GM21529 (cell line): ENCODE results near the gene TAF4B.
"Not testable (repeated sequence)": the region's sequence is repeated elsewhere in the genome, so short reads cannot be mapped to it uniquely, and the experiment has no call there.

Experiments used
- ATAC-seq: cut with Tn5 transposase; IDR thresholded peaks from one replicate; pipeline ENCODE4 v1.9.1; 2021; ENCODE audit not compliant: unreplicated experiment

Gene TAF4B

GRCh38 chr18:26301681-26302080, 75.4 kb downstream of the TAF4B start:
- ATAC-seq, result no peak

- not testable (repeated sequence) for ATAC-seq
Measured at GRCh38 chr18:26303222-26303621, 77.0 kb downstream of the TAF4B start.

GRCh38 chr18:26304511-26304910, 78.3 kb downstream of the TAF4B start:
- ATAC-seq, result no peak

- peak; percentile 77 for ATAC-seq
Measured at GRCh38 chr18:26307161-26307773, 81.0 kb downstream of the TAF4B start.

- no peak for ATAC-seq
Measured at GRCh38 chr18:26309281-26309680, 83.0 kb downstream of the TAF4B start.

GRCh38 chr18:26312199-26312598, 86.0 kb downstream of the TAF4B start:
- ATAC-seq, result no peak

GRCh38 chr18:26317398-26317797, 91.2 kb downstream of the TAF4B start:
- no peak for ATAC-seq

- ATAC-seq, result no peak
Measured at GRCh38 chr18:26320686-26321085, 94.4 kb downstream of the TAF4B start.

- no peak for ATAC-seq
Measured at GRCh38 chr18:26322890-26323653, 96.8 kb downstream of the TAF4B start.

- ATAC-seq, result no peak
Measured at GRCh38 chr18:26325771-26326170, 99.5 kb downstream of the TAF4B start.

- no peak for ATAC-seq
Measured at GRCh38 chr18:26327062-26327461, 100.8 kb downstream of the TAF4B start.

- no peak for ATAC-seq
Measured at GRCh38 chr18:26332991-26333390, 106.7 kb downstream of the TAF4B start.

GRCh38 chr18:26335156-26335555, 108.9 kb downstream of the TAF4B start:
- no peak for ATAC-seq

GRCh38 chr18:26335571-26336487, 109.6 kb downstream of the TAF4B start:
- no peak for ATAC-seq

- ATAC-seq, result no peak
Measured at GRCh38 chr18:26336572-26336971, 110.3 kb downstream of the TAF4B start.

GRCh38 chr18:26342646-26343045, 116.4 kb downstream of the TAF4B start:
- no peak for ATAC-seq

- no peak for ATAC-seq
Measured at GRCh38 chr18:26350961-26351360, 124.7 kb downstream of the TAF4B start.

GRCh38 chr18:26356045-26356785, 130.0 kb downstream of the TAF4B start:
- peak; percentile 71 for ATAC-seq

GRCh38 chr18:26357960-26358359, 131.7 kb downstream of the TAF4B start:
- no peak for ATAC-seq

GRCh38 chr18:26362021-26362420, 135.8 kb downstream of the TAF4B start:
- ATAC-seq, result no peak

GRCh38 chr18:26367425-26367824, 141.2 kb downstream of the TAF4B start:
- ATAC-seq, result no peak
